AML-193 (cell line): ENCODE data around the gene OBSCN.
"Not testable (repeated sequence)": the region's sequence is repeated elsewhere in the genome, so short reads cannot be mapped to it uniquely, and the experiment has no call there.

Experiments used
- DNase-seq, 2 experiments: peaks; one replicate each; lab custom pipeline; 2025; lab: John Stamatoyannopoulos, UW

Gene OBSCN

GRCh38 chr1:228228601-228229074, 20.8 kb downstream of the OBSCN start:
- DNase-seq, result no peak

DNA sequence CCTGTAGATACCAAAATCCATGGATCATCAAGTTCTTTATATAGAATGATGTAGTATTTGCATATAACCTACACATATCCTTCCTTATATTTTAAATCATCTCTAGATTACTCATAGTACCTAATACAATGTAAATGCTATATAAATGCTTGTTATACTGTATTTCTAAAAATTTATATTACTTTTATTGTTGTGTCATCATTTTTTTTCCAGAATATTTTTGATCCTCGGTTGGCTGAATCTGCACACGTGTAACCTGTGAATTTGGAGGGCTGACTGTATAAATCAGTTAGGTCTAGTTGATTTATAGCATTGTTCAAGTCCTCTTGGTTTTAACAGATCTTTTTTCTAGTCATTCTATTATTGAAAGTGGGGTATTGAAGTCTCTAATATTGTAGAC, 23.3 kb downstream of the OBSCN start:
- DNase-seq, result no peak

- no peak for DNase-seq
These were observed 25.3 kb downstream of the OBSCN start for GRCh38 chr1:228233136-228233535.

- DNase-seq, result no peak
These were observed 27.1 kb downstream of the OBSCN start for GRCh38 chr1:228234921-228235320.

- peak; percentile 3 to 22 for DNase-seq
These were observed 28.9 kb downstream of the OBSCN start for GRCh38 chr1:228236744-228237143.

DNA sequence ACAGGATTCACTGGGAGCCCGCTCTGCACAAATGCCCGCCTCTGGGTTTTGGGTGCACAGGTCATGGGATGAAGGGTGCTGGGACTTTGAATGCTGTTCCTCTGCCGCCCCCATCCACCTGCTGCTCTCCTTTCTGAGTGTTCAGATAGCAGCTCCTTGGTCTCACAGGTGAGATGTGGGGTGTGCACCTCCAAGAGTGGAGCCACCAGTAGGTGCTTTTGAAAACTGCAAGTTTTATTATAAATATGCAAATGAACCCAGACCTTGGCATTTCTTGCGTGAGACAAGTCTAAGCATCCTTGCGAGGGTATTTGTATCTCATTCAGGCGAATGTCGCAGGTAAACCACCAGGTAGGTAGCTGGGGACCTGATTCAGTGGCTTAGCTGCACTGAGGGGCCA, 30.2 kb downstream of the OBSCN start:
- no peak for DNase-seq

DNA sequence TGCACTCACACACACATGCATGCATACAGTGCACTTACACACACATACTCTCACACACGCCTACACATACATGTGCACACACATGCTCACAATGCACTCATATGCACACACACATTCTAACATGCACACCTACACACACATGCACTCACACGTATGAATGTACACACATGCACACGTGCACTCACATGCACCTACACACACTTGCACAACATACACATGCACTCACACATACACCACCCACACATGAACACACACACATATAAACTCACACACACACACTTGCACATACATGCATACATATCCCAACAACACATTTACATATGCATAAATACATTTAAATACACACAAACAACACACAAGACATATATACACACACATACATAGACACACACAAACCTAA, 30.6 kb downstream of the OBSCN start:
- DNase-seq, result no peak

DNA sequence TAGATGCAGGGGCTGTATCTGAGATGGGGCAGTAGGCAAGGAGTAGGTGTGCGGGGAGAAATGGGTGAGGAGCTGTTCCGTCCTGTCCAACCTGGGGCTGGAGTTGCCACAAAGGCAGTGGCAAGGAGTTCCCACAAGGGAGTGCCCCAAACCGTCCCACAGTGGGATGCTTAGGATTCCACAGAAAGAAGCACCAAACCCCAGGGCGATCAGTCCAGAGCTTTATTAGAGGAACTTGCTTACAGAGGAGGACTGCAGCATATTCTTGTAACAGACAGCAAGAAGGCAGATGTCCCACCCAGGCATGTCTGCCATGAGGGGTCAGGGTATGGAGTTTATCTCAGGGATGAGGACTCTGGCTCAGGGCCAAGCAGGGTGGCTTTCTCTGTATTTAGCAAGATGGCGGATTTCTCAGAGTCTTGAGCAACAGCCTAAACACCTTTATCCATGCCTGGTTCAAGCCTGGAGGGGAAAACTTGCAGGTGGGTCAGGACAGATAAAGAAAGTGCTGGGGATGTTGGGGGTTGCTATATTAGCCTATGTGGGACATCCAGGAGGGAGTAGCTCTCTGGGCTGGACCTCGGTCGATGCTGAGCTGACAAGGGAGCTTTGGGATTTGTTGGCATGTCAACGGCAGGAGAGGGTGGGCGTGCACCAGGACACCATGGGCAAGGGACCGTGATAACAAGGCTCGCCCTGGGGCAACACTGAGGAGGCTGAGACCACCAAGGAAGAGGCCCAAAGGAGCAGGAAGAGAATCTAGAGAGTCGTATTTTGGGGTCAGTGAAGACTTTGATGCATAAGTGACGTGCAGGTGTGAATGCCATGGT, 32.8 kb downstream of the OBSCN start:
- DNase-seq, result no peak

DNA sequence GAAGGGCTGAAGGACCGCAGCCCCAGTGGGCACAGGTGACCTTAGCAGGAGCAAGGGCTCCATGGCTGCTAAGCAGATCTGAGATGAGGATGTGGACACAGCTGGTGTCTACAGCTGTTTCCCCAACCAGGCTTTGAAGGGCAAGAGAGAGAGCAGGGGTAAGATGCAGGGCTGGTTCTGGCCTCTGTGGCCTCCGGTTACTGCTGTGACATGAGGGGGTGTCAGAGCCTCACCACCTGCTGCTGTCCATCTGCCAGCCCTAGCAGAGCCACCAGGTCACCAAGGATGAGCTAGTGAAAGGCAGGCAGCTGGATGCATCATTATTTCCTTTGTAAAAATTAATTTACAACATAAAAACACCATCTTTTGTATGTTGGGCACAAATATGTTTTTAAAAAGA, 33.4 kb downstream of the OBSCN start:
- DNase-seq, result no peak

DNA sequence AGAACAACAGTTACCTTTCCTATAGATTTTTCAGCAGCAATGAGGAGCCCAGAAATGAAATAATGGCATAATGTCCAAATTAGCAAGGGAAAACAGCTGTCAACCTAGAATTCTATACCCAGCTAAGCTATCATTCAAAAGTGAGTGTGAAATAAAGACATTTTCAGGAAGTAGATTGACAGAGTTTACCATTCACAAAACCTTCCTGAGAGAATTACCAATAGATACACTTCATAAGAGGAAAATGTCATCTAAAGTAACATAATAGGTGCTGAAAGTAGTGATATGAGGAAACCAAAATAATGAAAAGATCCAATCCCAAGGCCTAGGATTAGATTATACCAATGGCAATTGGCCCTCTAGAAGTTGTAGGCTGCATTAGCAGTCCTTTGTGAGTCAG, 34.6 kb downstream of the OBSCN start:
- no peak for DNase-seq

DNA sequence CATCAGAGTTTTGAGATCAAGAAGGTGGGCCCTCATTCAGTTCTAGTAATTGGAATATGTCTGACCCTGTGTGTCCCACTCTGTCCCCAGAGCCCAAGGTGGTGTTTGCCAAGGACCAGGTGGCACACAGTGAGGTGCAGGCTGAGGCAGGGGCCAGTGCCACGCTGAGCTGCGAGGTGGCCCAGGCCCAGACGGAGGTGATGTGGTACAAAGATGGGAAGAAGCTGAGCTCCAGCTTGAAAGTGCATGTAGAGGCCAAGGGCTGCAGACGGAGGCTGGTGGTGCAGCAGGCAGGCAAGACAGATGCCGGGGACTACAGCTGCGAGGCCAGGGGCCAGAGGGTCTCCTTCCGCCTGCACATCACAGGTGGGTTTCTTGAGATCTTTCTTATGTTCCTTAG, 35.2 kb downstream of the OBSCN start:
- no peak for DNase-seq

DNA sequence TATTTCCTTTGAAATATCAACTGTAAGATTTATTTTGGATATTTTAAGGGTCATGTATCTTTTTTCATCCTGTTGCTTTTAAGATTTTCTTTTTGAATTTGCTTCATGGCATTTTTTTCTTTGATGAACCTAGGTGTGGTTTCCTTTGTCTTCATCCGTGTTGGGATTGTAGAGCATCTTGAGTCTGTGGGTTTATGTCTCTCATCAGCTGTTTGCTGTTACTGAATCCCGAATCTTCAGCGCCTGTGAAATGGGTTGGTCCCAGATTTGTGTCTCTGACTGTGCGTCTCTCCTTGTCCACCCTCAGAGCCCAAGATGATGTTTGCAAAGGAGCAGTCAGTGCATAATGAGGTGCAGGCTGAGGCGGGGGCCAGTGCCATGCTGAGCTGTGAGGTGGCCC, 36.1 kb downstream of the OBSCN start:
- DNase-seq, result not testable (repeated sequence)

DNA sequence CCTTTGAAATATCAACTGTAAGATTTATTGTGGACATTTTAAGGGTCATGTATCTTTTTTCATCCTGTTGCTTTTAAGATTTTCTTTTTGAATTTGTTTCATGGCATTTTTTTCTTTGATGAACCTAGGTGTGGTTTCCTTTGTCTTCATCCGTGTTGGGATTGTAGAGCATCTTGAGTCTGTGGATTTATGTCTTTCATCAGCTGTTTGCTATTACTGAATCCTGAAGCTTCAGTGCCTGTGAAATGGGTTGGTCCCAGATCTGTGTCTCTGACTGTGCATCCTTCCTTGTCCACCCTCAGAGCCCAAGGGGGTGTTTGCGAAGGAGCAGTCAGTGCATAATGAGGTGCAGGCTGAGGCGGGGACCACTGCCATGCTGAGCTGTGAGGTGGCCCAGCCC, 37.3 kb downstream of the OBSCN start:
- no peak for DNase-seq

GRCh38 chr1:228246216-228246900, 38.5 kb downstream of the OBSCN start:
- no peak for DNase-seq

GRCh38 chr1:228249513-228250305, 41.9 kb downstream of the OBSCN start:
- DNase-seq, result no peak

DNA sequence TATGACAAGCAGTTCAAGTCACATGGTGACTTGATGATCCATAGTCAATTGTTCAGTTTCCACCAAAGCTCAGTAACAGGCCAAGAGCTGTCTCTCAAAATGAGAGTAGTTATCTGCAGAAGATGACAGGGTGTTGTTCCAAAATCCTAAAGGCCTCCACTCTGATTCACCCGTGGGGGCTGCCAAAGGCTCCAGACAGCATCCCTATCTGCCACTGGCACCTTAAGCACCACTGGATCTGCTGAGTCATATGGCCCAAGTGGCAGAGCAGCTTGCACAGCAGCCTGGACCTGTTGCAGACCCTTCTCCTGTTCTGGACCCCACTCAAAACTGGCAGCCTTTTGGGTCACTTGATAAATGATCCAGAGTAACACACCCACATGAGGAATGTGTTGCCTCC, 44.6 kb downstream of the OBSCN start:
- not testable (repeated sequence) for DNase-seq

- no peak for DNase-seq
These were observed 49.0 kb downstream of the OBSCN start for GRCh38 chr1:228256626-228257375.

DNA sequence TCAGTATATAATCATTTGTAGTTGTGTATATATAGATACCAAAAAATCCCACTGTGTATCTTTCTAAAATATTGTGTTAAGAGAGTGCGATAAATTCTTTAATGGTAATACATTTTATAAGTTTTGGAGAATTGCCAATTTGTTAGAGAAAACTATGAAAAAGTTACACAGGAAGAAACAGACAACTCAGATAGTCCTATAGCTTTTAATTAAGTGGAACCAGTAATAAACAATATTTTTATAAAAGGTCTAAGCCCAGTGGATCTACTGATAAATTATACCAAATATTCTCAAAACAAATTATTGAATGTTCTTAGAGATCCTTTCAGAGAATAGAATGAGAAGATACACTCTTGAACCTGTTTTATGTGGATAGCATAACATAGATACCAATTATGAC, 50.6 kb downstream of the OBSCN start:
- DNase-seq, result no peak

DNA sequence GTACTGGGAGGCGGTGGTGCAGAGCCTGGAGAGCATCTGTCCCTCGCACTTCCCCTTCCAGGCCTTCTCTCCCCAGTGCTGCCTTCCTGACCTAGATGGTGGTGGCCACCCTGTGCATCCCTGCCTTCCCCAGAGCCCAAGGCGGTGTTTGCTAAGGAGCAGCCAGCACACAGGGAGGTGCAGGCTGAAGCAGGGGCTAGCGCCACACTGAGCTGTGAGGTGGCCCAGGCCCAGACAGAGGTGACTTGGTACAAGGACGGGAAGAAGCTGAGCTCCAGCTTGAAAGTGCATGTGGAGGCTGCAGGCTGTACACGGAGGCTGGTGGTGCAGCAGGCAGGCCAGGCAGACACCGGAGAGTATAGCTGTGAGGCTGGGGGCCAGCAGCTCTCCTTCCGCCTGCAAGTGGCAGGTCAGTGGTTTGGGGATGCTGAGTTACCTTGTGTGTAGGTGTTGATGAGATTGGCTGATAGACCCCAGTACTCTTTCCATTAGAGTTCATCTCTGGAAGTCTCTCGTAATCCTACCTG, 51.6 kb downstream of the OBSCN start:
- DNase-seq, result no peak

DNA sequence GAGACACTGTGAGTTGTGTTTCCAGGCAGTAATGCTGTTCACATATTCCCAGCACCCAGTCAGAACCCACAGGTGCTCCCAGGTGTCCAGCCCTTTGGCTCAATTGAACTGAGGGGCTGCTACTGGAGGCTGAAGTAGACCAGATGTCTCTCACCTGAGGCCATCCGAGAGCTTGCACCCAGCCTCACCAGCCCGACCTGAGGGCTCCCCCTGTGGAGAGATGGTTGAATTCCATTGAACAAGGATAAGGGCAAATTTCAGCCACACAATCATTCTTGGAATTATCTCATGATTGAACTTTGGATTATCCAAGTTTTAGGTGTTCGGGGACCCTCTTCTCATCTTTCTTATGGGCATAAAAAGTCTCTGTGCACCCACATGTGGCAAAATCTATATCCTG, 52.1 kb downstream of the OBSCN start:
- no peak for DNase-seq

DNA sequence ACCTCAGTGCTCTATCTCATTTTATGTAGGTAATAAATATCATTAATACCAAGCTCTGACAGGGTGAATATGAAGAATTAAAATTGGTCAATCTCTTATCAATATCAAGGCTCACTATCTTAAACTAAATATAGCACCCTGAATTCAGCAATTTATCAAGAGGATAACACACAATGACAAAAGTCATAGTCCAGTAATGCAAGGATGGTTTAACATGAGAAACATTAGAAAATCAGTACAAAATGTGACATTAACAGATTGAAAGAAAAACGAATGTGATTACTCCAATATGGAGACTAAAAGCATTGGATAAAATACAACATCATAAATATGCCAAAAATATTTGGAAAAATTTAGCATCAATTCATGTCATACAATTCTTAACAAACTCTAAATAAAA, 53.9 kb downstream of the OBSCN start:
- DNase-seq, result no peak

GRCh38 chr1:228262475-228262874, 54.6 kb downstream of the OBSCN start:
- no peak for DNase-seq
